T47D (cell line): ENCODE measurements around the gene DNM1.
"Not testable (repeated sequence)": the region's sequence is repeated elsewhere in the genome, so short reads cannot be mapped to it uniquely, and the experiment has no call there.

ENCODE experiments used
- DNase-seq, 2 experiments: peaks; one replicate each; pipeline versions ENCODE4 v3.0.0 to v3.0.0-alpha.2; 2011 to 2012; ENCODE audit warnings: low read depth in 1 of 2, low spot score in 1 of 2
- JUND ChIP-seq: IDR thresholded peaks from 2 replicates; pipeline ENCODE4 v1.6.1; 2012; ENCODE audit warnings: low read depth
- in situ Hi-C: cut with HindIII; loops from 2 replicates; pipeline ENCODE4 v1.10.0; 2016; ENCODE audit warnings: low sequenced_read_pairs, low pct_unique_long_range_greater_than_20kb

Gene DNM1

GRCh38 chr9:128214571-128215490, 11.7 kb downstream of the DNM1 start:
- no peak for TF ChIP-seq JUND
- peak in 1 of 2 experiments; percentile 51 for DNase-seq
- in situ Hi-C loops: no loop called here

- in situ Hi-C loops: no loop called here
- no peak for TF ChIP-seq JUND
- no peak for DNase-seq
Observed at GRCh38 chr9:128215491-128216409, 12.6 kb downstream of the DNM1 start.

- no peak for DNase-seq
- TF ChIP-seq JUND: no peak
- in situ Hi-C loops: no loop called here
Observed at GRCh38 chr9:128216781-128217553, 13.8 kb downstream of the DNM1 start.

- no peak for TF ChIP-seq JUND
- in situ Hi-C loops: no loop called here
- DNase-seq: no peak
Observed at GRCh38 chr9:128218172-128218517, 15.0 kb downstream of the DNM1 start.

GRCh38 chr9:128218518-128219389, 15.6 kb downstream of the DNM1 start:
- TF ChIP-seq JUND: no peak
- in situ Hi-C loops: no loop called here
- peak; percentile 99 for DNase-seq

- DNase-seq: no peak
- in situ Hi-C loops: no loop called here
- TF ChIP-seq JUND: no peak
Observed at GRCh38 chr9:128219831-128220230, 16.7 kb downstream of the DNM1 start.

- in situ Hi-C loops: no loop called here
- no peak for DNase-seq
- no peak for TF ChIP-seq JUND
Observed at GRCh38 chr9:128222026-128222425, 18.8 kb downstream of the DNM1 start.

- TF ChIP-seq JUND: no peak
- in situ Hi-C loops: no loop called here
Observed at GRCh38 chr9:128222880-128223670, 19.9 kb downstream of the DNM1 start.

GRCh38 chr9:128224877-128225276, 21.7 kb downstream of the DNM1 start:
- in situ Hi-C loops: no loop called here
- TF ChIP-seq JUND: no peak
- no peak for DNase-seq

More at GRCh38 chr9:128222880-128223670, 19.9 kb downstream of the DNM1 start:
- DNase-seq: no peak

GRCh38 chr9:128225770-128226411, 22.7 kb downstream of the DNM1 start:
- in situ Hi-C loops: no loop called here
- TF ChIP-seq JUND: no peak
- DNase-seq: no peak

GRCh38 chr9:128226412-128226801, 23.2 kb downstream of the DNM1 start:
- no peak for DNase-seq
- no peak for TF ChIP-seq JUND
- in situ Hi-C loops: no loop called here

- in situ Hi-C loops, DNase-seq: not testable (repeated sequence)
Observed at GRCh38 chr9:128230897-128231296, 27.7 kb downstream of the DNM1 start.
